ENCODE measurements around the gene PPP2R2C.
A peak's percentile ranks its signal among the peaks of the same experiment; 100 is the strongest.

Gene PPP2R2C

GRCh38 chr4:6495296-6495590 lies 22.8 kb upstream of the PPP2R2C start:
- no peaks in the 10 kb centered on the region for H3K9me3 ChIP-seq (ENCODE audit: severe bottlenecking)
- ATAC-seq (ENCODE audit: low read depth), result no peak
- no peak overlapping the region for H3K27ac ChIP-seq (ENCODE audit: poor library complexity, severe bottlenecking)
- no peak overlapping the region for H3K4me3 ChIP-seq (ENCODE audit: severe bottlenecking)
- TF ChIP-seq CTCF (IDR thresholded peaks at IDR 0.05; ENCODE audit: poor library complexity, severe bottlenecking), result no peak
- no peak for DNase-seq (ENCODE audit: low spot score)
- H3K36me3 ChIP-seq (ENCODE audit: low read depth), result no peaks in the 10 kb centered on the region
- H3K4me1 ChIP-seq (ENCODE audit: insufficient read depth, poor library complexity, severe bottlenecking), result no peaks in the 10 kb centered on the region
- H3K27me3 ChIP-seq (ENCODE audit: insufficient read depth, poor library complexity, severe bottlenecking), result no peaks in the 10 kb centered on the region

- H3K36me3 ChIP-seq (ENCODE audit: low read depth), result no peaks in the 10 kb centered on the region
- DNase-seq (ENCODE audit: low spot score), result no peak
- TF ChIP-seq CTCF (IDR thresholded peaks at IDR 0.05; ENCODE audit: poor library complexity, severe bottlenecking), result no peak
- no peaks in the 10 kb centered on the region for H3K27me3 ChIP-seq (ENCODE audit: insufficient read depth, poor library complexity, severe bottlenecking)
- H3K27ac ChIP-seq (ENCODE audit: poor library complexity, severe bottlenecking), result no peak overlapping the region
- H3K4me1 ChIP-seq (ENCODE audit: insufficient read depth, poor library complexity, severe bottlenecking), result no peaks in the 10 kb centered on the region
- H3K9me3 ChIP-seq (ENCODE audit: severe bottlenecking), result no peaks in the 10 kb centered on the region
- no peak for ATAC-seq (ENCODE audit: low read depth)
- no peak overlapping the region for H3K4me3 ChIP-seq (ENCODE audit: severe bottlenecking)
Observed at GRCh38 chr4:6494431-6495295, 22.2 kb upstream of the PPP2R2C start.

GRCh38 chr4:6493658-6494304 lies 21.4 kb upstream of the PPP2R2C start:
- no peak overlapping the region for H3K27ac ChIP-seq (ENCODE audit: poor library complexity, severe bottlenecking)
- no peaks in the 10 kb centered on the region for H3K9me3 ChIP-seq (ENCODE audit: severe bottlenecking)
- H3K27me3 ChIP-seq (ENCODE audit: insufficient read depth, poor library complexity, severe bottlenecking), result no peaks in the 10 kb centered on the region
- H3K4me1 ChIP-seq (ENCODE audit: insufficient read depth, poor library complexity, severe bottlenecking), result no peaks in the 10 kb centered on the region
- ATAC-seq (ENCODE audit: low read depth) (peak; percentile 75), DNase-seq (ENCODE audit: low spot score) (no peak)
- H3K36me3 ChIP-seq (ENCODE audit: low read depth), result no peaks in the 10 kb centered on the region
- no peak overlapping the region for H3K4me3 ChIP-seq (ENCODE audit: severe bottlenecking)
- no peak for TF ChIP-seq CTCF (IDR thresholded peaks at IDR 0.05; ENCODE audit: poor library complexity, severe bottlenecking)

- no peak for TF ChIP-seq CTCF (IDR thresholded peaks at IDR 0.05; ENCODE audit: poor library complexity, severe bottlenecking)
- H3K27me3 ChIP-seq (ENCODE audit: insufficient read depth, poor library complexity, severe bottlenecking), result no peaks in the 10 kb centered on the region
- no peak overlapping the region for H3K27ac ChIP-seq (ENCODE audit: poor library complexity, severe bottlenecking)
- H3K4me3 ChIP-seq (ENCODE audit: severe bottlenecking), result no peak overlapping the region
- no peaks in the 10 kb centered on the region for H3K36me3 ChIP-seq (ENCODE audit: low read depth)
- H3K4me1 ChIP-seq (ENCODE audit: insufficient read depth, poor library complexity, severe bottlenecking), result no peaks in the 10 kb centered on the region
- ATAC-seq (ENCODE audit: low read depth) (peak; percentile 35; the same call in 1 of the 3 replicates), DNase-seq (ENCODE audit: low spot score) (no peak)
- H3K9me3 ChIP-seq (ENCODE audit: severe bottlenecking), result no peaks in the 10 kb centered on the region
Observed at GRCh38 chr4:6492861-6493657, 20.6 kb upstream of the PPP2R2C start.
